ENCODE data around the gene ROGDI.

ROGDI gene

DNA sequence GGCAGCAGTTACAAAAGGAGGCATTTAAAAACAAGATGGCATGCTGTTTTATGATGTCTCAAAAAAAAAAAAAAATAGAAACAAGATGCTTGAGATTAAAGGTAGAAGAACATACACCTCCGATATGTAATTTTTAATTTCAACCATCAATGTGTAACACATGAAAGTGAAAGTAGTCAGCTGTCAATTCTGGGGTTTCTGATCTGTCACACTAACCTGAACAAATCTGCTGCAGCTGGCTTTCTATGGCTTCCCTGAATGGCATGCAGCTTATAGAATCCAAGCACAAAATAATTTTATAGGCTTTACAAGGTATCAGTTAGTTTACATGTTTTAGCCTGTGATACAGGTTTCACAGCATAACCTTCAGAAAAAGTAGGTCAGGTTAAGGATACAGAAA is 31.2 kb upstream of the ROGDI start:
- Histone ChIP-seq H3K9me3 (ENCODE audit: control insufficient read depth, insufficient read depth, low read length) (no peaks in the 10 kb centered on the region), H3K4me1 (ENCODE audit: control insufficient read depth, insufficient read depth, low read length) (no peaks in the 10 kb centered on the region), H3K4me3 (ENCODE audit: low read length) (no peak overlapping the region), H3K36me3 (ENCODE audit: control insufficient read depth, insufficient read depth, low read length) (peaks cover 17% of the 10 kb centered on the region), H3K27me3 (ENCODE audit: control insufficient read depth, insufficient read depth, low read length) (no peaks in the 10 kb centered on the region), H3K27ac (ENCODE audit: low read length) (no peak overlapping the region)
- no peak for DNase-seq (ENCODE audit: low read depth, low spot score)
- no CpG with 5 or more reads among the region's 1 CpG for WGBS (ENCODE audit: insufficient coverage, insufficient read length)

DNA sequence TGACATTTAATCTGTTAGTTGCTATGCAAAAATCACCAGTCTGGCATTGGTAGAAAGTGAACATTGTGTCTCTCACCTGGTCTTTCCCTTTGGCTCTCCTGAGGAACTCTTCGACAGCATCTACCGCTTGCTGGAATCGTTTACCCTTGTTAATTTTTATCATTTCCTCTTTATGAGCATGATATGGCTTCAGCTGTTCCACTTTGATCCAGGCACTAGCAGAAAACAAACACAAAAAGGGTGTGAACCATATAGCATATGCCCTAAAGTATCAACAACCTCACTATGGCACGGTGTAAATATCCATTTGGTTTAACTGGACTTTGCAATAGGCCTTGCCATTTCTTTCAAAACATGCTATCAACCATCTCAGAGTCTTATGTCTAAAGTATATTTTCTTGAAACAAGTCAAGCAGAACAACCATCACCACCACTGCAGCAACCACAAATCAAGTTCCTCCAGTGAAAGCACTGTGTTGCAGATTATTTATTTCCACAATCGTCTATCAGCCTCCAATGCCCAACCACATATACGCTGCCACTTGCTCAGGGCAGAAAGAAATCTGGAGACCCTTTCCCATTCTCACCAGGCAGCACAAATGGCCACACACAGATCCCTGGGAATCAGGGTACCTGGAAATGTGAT is 30.4 kb upstream of the ROGDI start:
- H3K36me3 ChIP-seq (ENCODE audit: control insufficient read depth, insufficient read depth, low read length): peaks cover 18% of the 10 kb centered on the region
- H3K4me1 ChIP-seq (ENCODE audit: control insufficient read depth, insufficient read depth, low read length): no peaks in the 10 kb centered on the region
- H3K27ac ChIP-seq (ENCODE audit: low read length): no peak overlapping the region
- H3K9me3 ChIP-seq (ENCODE audit: control insufficient read depth, insufficient read depth, low read length): no peaks in the 10 kb centered on the region
- no CpG with 5 or more reads among the region's 6 CpGs for whole genome bisulfite sequencing (ENCODE audit: insufficient coverage, insufficient read length)
- no peaks in the 10 kb centered on the region for H3K27me3 ChIP-seq (ENCODE audit: control insufficient read depth, insufficient read depth, low read length)
- no peak for DNase-seq (ENCODE audit: low read depth, low spot score)
- no peak overlapping the region for H3K4me3 ChIP-seq (ENCODE audit: low read length)

DNA sequence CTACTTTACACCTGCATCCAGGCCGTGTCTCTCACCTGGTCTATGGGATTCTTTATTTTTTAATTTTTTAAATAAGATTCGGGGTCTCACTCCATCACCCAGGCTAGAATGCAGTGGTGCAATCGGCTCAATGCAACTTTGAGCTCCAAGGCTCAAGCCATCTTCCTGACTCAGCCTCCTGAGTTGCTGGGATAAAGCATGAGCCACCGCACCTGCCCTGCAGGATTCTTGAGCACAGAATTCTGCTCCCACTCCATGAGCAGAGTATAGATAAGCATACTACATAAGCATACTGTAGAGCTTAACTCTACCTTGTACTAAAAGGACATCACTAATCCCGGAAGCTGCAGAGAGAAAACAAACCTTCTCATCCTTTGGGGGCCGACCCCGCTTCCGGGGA is 29.2 kb upstream of the ROGDI start:
- H3K9me3 ChIP-seq (ENCODE audit: control insufficient read depth, insufficient read depth, low read length): no peaks in the 10 kb centered on the region
- H3K4me3 ChIP-seq (ENCODE audit: low read length): no peak overlapping the region
- DNase-seq (ENCODE audit: low read depth, low spot score): no peak
- H3K27me3 ChIP-seq (ENCODE audit: control insufficient read depth, insufficient read depth, low read length): no peaks in the 10 kb centered on the region
- H3K4me1 ChIP-seq (ENCODE audit: control insufficient read depth, insufficient read depth, low read length): no peaks in the 10 kb centered on the region
- H3K36me3 ChIP-seq (ENCODE audit: control insufficient read depth, insufficient read depth, low read length): peaks cover 25% of the 10 kb centered on the region
- WGBS (ENCODE audit: insufficient coverage, insufficient read length): no CpG with 5 or more reads among the region's 8 CpGs
- H3K27ac ChIP-seq (ENCODE audit: low read length): no peak overlapping the region

DNA sequence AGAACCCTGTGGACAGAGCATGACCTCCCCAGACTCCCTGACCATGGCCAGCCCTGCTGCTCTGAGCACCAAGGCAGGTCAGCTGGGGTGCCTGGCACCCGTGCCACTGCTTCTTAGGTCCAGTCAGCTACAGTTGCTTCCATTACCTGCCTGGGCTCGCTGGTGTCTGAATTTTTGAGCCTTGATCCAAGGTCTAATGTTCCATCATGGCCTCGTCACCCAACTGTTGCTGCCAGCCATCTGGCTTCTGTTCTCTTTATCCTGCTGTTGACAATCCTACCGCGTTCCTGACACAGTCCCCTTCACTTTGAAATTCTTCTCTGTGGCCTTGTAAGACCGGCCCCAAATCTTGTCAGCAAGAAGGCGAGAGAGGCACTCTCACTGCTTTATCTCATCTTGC is 28.0 kb upstream of the ROGDI start:
- no CpG with 5 or more reads among the region's 7 CpGs for WGBS (ENCODE audit: insufficient coverage, insufficient read length)

DNA sequence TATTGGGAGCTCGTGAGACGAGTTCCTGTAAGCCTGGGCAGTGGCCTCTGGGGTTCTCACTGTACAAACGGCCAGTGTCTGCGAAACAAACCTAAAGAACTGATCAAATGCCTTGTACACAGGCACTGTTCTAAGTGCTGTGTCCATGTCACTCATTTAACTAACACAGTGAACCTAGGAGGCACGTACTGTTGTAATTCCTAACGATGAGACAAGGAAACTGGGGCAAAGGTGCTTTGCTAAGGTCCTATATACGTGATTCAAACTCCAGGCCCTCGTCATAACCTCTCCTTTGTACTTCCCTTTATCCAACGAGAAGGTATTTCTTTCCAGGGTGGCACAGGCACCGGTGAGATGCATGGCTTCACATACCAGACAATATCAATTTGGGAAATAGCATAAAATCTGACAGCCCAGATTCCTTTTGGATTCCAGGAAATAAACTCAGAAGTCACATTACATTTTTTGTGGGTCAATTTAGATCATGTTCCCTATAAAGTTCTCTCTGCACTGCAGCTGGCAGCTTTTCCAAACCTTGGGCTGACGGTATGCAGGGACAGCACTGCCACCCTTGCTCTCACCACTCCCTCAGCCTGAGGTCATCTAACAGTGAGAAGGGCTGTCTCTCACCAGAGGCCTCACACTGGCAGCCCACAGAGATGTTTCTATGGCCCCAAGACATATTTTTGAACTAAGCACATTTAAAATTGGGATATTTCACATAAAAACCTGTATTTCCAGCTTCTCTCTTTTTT is 26.3 kb upstream of the ROGDI start:
- Histone ChIP-seq H3K9me3 (ENCODE audit: control insufficient read depth, insufficient read depth, low read length) (no peaks in the 10 kb centered on the region), H3K27me3 (ENCODE audit: control insufficient read depth, insufficient read depth, low read length) (no peaks in the 10 kb centered on the region), H3K4me1 (ENCODE audit: control insufficient read depth, insufficient read depth, low read length) (no peaks in the 10 kb centered on the region), H3K27ac (ENCODE audit: low read length) (no peak overlapping the region), H3K4me3 (ENCODE audit: low read length) (no peak overlapping the region), H3K36me3 (ENCODE audit: control insufficient read depth, insufficient read depth, low read length) (peaks cover 25% of the 10 kb centered on the region)
- DNase-seq (ENCODE audit: low read depth, low spot score): no peak
- no CpG with 5 or more reads among the region's 11 CpGs for WGBS (ENCODE audit: insufficient coverage, insufficient read length)

More for the DNA sequence above, 28.0 kb upstream of the ROGDI start:
- H3K9me3 ChIP-seq (ENCODE audit: control insufficient read depth, insufficient read depth, low read length): no peaks in the 10 kb centered on the region
- H3K36me3 ChIP-seq (ENCODE audit: control insufficient read depth, insufficient read depth, low read length): peaks cover 25% of the 10 kb centered on the region
- H3K4me1 ChIP-seq (ENCODE audit: control insufficient read depth, insufficient read depth, low read length): no peaks in the 10 kb centered on the region
- H3K4me3 ChIP-seq (ENCODE audit: low read length): no peak overlapping the region
- no peaks in the 10 kb centered on the region for H3K27me3 ChIP-seq (ENCODE audit: control insufficient read depth, insufficient read depth, low read length)
- H3K27ac ChIP-seq (ENCODE audit: low read length): no peak overlapping the region
- no peak for DNase-seq (ENCODE audit: low read depth, low spot score)

DNA sequence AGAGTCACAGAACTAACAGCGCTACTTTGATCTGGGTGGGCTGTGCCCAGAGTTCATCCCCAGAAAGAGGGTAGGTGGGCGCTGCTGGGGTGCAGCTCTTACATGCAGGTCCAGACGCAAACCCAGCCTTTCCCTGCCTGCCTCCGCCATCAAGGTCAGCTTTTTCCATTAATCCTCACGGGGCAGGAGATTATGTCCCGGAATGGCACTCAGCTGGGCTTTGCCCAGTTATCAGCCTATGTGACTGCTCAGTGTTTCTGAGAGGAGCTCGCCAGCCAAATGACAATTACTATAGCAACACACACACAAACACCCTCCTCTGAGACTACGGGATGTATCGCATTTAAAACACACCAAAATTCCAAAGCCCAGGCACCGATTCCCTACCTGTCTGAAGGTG is 24.5 kb upstream of the ROGDI start:
- Histone ChIP-seq H3K4me1 (ENCODE audit: control insufficient read depth, insufficient read depth, low read length) (no peaks in the 10 kb centered on the region), H3K36me3 (ENCODE audit: control insufficient read depth, insufficient read depth, low read length) (peaks cover 25% of the 10 kb centered on the region), H3K27me3 (ENCODE audit: control insufficient read depth, insufficient read depth, low read length) (no peaks in the 10 kb centered on the region), H3K9me3 (ENCODE audit: control insufficient read depth, insufficient read depth, low read length) (no peaks in the 10 kb centered on the region), H3K27ac (ENCODE audit: low read length) (no peak overlapping the region), H3K4me3 (ENCODE audit: low read length) (no peak overlapping the region)
- no CpG with 5 or more reads among the region's 10 CpGs for WGBS (ENCODE audit: insufficient coverage, insufficient read length)
- no peak for DNase-seq (ENCODE audit: low read depth, low spot score)

DNA sequence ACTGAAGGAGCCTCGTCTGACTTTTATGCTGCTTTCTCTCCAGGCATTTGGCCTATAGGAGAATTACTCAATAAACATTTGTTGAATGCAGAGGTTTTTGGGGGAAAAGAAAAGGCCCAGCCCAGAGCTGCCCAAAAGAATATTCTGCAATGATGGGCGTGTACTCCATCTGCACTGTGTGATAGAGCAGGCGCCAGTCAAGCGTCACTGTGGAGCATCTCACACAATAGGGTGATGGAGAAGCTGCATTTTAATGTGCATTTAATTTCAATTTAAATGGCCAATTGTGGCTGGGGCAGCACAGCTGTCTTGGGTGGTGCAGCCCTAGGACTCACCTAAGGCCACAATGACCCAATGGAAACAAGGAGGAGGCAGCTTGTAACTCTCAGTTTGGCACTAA is 24.1 kb upstream of the ROGDI start:
- no peak overlapping the region for H3K27ac ChIP-seq (ENCODE audit: low read length)
- H3K36me3 ChIP-seq (ENCODE audit: control insufficient read depth, insufficient read depth, low read length): peaks cover 20% of the 10 kb centered on the region
- WGBS (ENCODE audit: insufficient coverage, insufficient read length): no CpG with 5 or more reads among the region's 4 CpGs
- H3K27me3 ChIP-seq (ENCODE audit: control insufficient read depth, insufficient read depth, low read length): no peaks in the 10 kb centered on the region
- DNase-seq (ENCODE audit: low read depth, low spot score): no peak
- H3K4me1 ChIP-seq (ENCODE audit: control insufficient read depth, insufficient read depth, low read length): no peaks in the 10 kb centered on the region
- no peaks in the 10 kb centered on the region for H3K9me3 ChIP-seq (ENCODE audit: control insufficient read depth, insufficient read depth, low read length)
- no peak overlapping the region for H3K4me3 ChIP-seq (ENCODE audit: low read length)

DNA sequence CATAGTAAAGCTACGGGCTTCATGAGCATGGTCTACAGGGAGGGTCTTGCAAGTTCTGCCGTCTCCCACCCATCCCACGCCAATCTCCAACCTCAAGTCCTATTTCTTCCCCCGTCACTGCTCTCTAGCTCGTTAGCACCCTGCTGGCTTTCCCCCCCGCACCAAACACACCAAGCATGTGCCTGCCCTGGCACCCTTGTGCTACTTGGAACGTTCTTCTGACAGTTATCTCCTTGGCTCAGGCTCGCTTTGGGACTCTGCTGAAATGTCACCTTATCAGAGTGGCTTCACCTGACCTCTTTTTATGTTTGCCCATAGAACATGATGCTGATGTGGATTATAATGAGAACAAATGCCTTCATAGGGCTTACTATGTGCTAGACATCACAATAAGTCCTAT is 22.8 kb upstream of the ROGDI start:
- H3K27ac ChIP-seq (ENCODE audit: low read length): no peak overlapping the region
- peaks cover 19% of the 10 kb centered on the region; the same call in 1 of the 2 replicates for H3K36me3 ChIP-seq (ENCODE audit: control insufficient read depth, insufficient read depth, low read length)
- WGBS (ENCODE audit: insufficient coverage, insufficient read length): no CpG with 5 or more reads among the region's 8 CpGs
- H3K4me1 ChIP-seq (ENCODE audit: control insufficient read depth, insufficient read depth, low read length): no peaks in the 10 kb centered on the region
- no peak for DNase-seq (ENCODE audit: low read depth, low spot score)
- no peaks in the 10 kb centered on the region for H3K27me3 ChIP-seq (ENCODE audit: control insufficient read depth, insufficient read depth, low read length)
- no peaks in the 10 kb centered on the region for H3K9me3 ChIP-seq (ENCODE audit: control insufficient read depth, insufficient read depth, low read length)
- no peak overlapping the region for H3K4me3 ChIP-seq (ENCODE audit: low read length)

DNA sequence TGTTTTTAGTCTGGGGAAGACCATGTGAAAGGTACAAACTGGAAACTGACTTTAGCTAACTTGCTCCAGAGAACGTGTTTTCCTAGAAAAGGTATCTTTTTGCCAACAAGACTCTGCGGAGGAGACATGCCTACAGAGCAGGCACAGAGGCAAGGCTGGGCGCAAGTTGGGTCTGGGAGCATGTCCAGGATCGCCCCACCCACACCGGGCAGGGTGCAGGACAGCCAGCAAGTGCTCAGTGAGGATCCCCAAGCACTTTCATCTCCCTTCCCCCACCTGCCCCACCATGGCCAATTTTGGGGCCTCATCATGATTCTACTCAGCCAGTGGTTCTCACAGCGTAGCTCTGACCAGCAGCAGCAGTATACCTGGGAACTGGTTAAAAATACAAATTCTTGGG is 18.2 kb upstream of the ROGDI start:
- Histone ChIP-seq H3K4me3 (ENCODE audit: low read length) (no peak overlapping the region), H3K4me1 (ENCODE audit: control insufficient read depth, insufficient read depth, low read length) (no peaks in the 10 kb centered on the region), H3K27ac (ENCODE audit: low read length) (no peak overlapping the region), H3K36me3 (ENCODE audit: control insufficient read depth, insufficient read depth, low read length) (peaks cover 16% of the 10 kb centered on the region; the same call in 1 of the 2 replicates), H3K27me3 (ENCODE audit: control insufficient read depth, insufficient read depth, low read length) (no peaks in the 10 kb centered on the region), H3K9me3 (ENCODE audit: control insufficient read depth, insufficient read depth, low read length) (no peaks in the 10 kb centered on the region)
- WGBS (ENCODE audit: insufficient coverage, insufficient read length): no CpG with 5 or more reads among the region's 6 CpGs
- no peak for DNase-seq (ENCODE audit: low read depth, low spot score)

DNA sequence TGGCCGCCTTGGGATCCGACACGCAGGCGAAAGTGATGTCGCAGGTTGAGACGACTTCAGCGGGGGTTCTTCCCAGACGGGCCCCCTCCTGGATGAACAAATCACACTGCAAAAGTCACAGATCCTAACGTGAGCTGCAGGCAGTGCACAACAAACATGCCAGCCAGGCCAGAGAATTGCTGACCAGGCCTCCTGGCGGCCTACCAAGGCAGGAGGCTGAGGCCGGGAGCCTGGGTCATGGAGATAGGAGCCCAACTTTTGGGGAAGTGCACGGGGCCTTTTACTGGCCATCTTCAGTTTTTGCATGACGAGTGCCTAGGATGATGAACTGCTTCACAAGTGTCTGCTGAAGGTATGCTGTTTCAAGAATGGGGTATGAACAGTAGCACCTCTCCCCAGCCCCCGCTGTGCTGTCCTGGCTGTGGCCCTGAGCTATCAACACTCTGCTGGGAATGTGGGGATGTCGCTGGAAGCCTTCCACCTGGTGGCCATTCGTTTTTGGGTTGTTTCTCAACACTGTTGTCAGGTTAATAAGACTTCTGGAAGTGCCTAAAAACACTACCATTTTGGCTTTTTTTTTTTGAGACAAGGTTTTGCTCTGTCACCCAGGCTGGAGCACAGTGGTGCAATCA is 12.2 kb upstream of the ROGDI start:
- no CpG with 5 or more reads among the region's 16 CpGs for WGBS (ENCODE audit: insufficient coverage, insufficient read length)
- Histone ChIP-seq H3K4me3 (ENCODE audit: low read length) (no peak overlapping the region), H3K27me3 (ENCODE audit: control insufficient read depth, insufficient read depth, low read length) (no peaks in the 10 kb centered on the region), H3K4me1 (ENCODE audit: control insufficient read depth, insufficient read depth, low read length) (no peaks in the 10 kb centered on the region), H3K9me3 (ENCODE audit: control insufficient read depth, insufficient read depth, low read length) (no peaks in the 10 kb centered on the region), H3K27ac (ENCODE audit: low read length) (no peak overlapping the region), H3K36me3 (ENCODE audit: control insufficient read depth, insufficient read depth, low read length) (peaks cover 25% of the 10 kb centered on the region; the same call in 1 of the 2 replicates)
- DNase-seq (ENCODE audit: low read depth, low spot score): no peak
